Mesendoderm (in vitro differentiated cells): ENCODE data around the gene UBA6.

ENCODE experiments used
- DNase-seq: peaks from one replicate; pipeline ENCODE4 v3.0.0; 2013
- H2AK5ac ChIP-seq: 2 replicates; pipeline ENCODE4 v1.6.1; 2013; ENCODE audit warnings: low read length, inconsistent platforms
- H2BK120ac ChIP-seq: 2 replicates; pipeline ENCODE4 v1.6.1; 2013; ENCODE audit warnings: low read depth, mild to moderate bottlenecking, low read length, moderate library complexity, mixed read lengths
- H2BK15ac ChIP-seq: replicated peaks from 2 replicates; pipeline ENCODE4 v1.6.1; 2013; ENCODE audit warnings: low read depth, mild to moderate bottlenecking, moderate library complexity
- H2BK5ac ChIP-seq: 2 replicates; pipeline ENCODE4 v1.6.1; 2013; ENCODE audit warnings: low read length, inconsistent platforms
- H3K18ac ChIP-seq: 2 replicates; pipeline ENCODE4 v1.6.1; 2013; ENCODE audit warnings: mild to moderate bottlenecking, low read length, mixed read lengths
- H3K23ac ChIP-seq: one replicate; pipeline ENCODE4 v1.6.1; 2013; ENCODE audit warnings: low read length
- H3K27ac ChIP-seq: 2 replicates; pipeline ENCODE4 v1.5.1; 2013; ENCODE audit warnings: low read depth, mild to moderate bottlenecking, inconsistent platforms, low read length, moderate library complexity
- H3K27me3 ChIP-seq: 2 replicates; pipeline ENCODE4 v1.6.1; 2013; ENCODE audit warnings: low read length, control low read depth, mild to moderate bottlenecking, inconsistent platforms; ENCODE audit not compliant: insufficient read depth, poor library complexity
- H3K36me3 ChIP-seq: 2 replicates; pipeline ENCODE4 v1.6.1; 2013; ENCODE audit warnings: low read length, inconsistent platforms; ENCODE audit not compliant: control insufficient read depth, insufficient read depth
- H3K4ac ChIP-seq: one replicate; pipeline ENCODE4 v1.6.1; 2013; ENCODE audit warnings: low read depth, mild to moderate bottlenecking, low read length, moderate library complexity
- H3K4me1 ChIP-seq: 2 replicates; pipeline ENCODE4 v1.6.1; 2013; ENCODE audit warnings: low read depth, low read length, inconsistent platforms; ENCODE audit not compliant: control insufficient read depth
- H3K4me2 ChIP-seq: 2 replicates; pipeline ENCODE4 v1.6.1; 2013; ENCODE audit warnings: low read length
- H3K4me3 ChIP-seq: 2 replicates; pipeline ENCODE4 v1.5.1; 2013; ENCODE audit warnings: mild to moderate bottlenecking, low read length
- H3K56ac ChIP-seq: one replicate; pipeline ENCODE4 v1.6.1; 2013; ENCODE audit warnings: low read length
- H3K79me1 ChIP-seq: 2 replicates; pipeline ENCODE4 v1.6.1; 2013; ENCODE audit warnings: low read length, inconsistent platforms
- H3K79me2 ChIP-seq: 2 replicates; pipeline ENCODE4 v1.6.1; 2013; ENCODE audit warnings: mild to moderate bottlenecking, low read length; ENCODE audit not compliant: control insufficient read depth, insufficient read depth
- H3K9ac ChIP-seq: 2 replicates; pipeline ENCODE4 v1.6.1; 2013; ENCODE audit warnings: low read length, inconsistent platforms
- H4K5ac ChIP-seq: one replicate; pipeline ENCODE4 v1.6.1; 2013; ENCODE audit warnings: low read length
- H4K8ac ChIP-seq: one replicate; pipeline ENCODE4 v1.6.1; 2013; ENCODE audit warnings: low read depth, mild to moderate bottlenecking, control low read depth, low read length, moderate library complexity
- WGBS: extraction: QIAGEN DNeasy Blood & Tissue Kit; methylation state at CpG from one replicate; pipeline ENCODE4 v1.1.7; 2013; ENCODE audit warnings: low lambda C conversion rate, missing lambda C conversion rate; ENCODE audit not compliant: insufficient coverage; ENCODE audit errors: extremely low coverage; 5-methylcytosine and 5-hydroxymethylcytosine counted together

The UBA6 gene

DNA sequence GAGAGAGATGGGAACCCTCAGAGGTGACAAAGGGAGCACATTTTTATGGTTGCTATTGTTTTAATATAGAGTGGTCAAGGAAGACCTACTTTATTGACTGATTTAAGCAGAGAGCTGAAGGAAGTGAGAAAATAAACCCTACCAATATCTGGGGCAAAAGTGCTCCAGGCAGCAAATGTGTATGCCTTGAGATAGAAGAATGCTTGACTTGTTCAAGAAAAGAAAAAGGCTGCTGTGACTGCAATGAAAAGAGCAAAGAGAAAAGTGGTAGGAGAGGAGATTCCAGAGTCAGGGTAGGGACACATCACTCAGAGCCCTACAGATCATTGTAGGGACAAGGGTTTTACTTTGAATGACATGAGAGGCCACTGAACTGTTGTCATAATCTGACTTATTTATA lies 116.5 kb downstream of the UBA6 start:
- no peak for DNase-seq
- H3K4me2 ChIP-seq, result no peak overlapping the region
- H2BK15ac ChIP-seq, result no peak overlapping the region
- H3K27me3 ChIP-seq, result no peaks in the 10 kb centered on the region
- H3K4ac ChIP-seq, result no peak overlapping the region
- H3K79me1 ChIP-seq, result no peaks in the 10 kb centered on the region
- H2BK5ac ChIP-seq, result no peak overlapping the region
- no peak overlapping the region for H2BK120ac ChIP-seq
- H3K27ac ChIP-seq, result no peak overlapping the region
- H3K79me2 ChIP-seq, result no peaks in the 10 kb centered on the region
- H3K56ac ChIP-seq, result no peak overlapping the region
- H4K8ac ChIP-seq, result no peak overlapping the region
- no peaks in the 10 kb centered on the region for H3K4me1 ChIP-seq
- H3K4me3 ChIP-seq, result no peak overlapping the region
- H4K5ac ChIP-seq, result no peak overlapping the region
- no peak overlapping the region for H2AK5ac ChIP-seq
- no peak overlapping the region for H3K9ac ChIP-seq
- H3K23ac ChIP-seq, result no peak overlapping the region
- H3K36me3 ChIP-seq, result no peaks in the 10 kb centered on the region
- H3K18ac ChIP-seq, result no peak overlapping the region

- Histone ChIP-seq H3K4me2 (no peak overlapping the region), H3K79me1 (no peaks in the 10 kb centered on the region), H3K9ac (no peak overlapping the region), H3K18ac (no peak overlapping the region), H2BK15ac (no peak overlapping the region), H3K4me1 (no peaks in the 10 kb centered on the region), H2AK5ac (no peak overlapping the region), H2BK5ac (no peak overlapping the region), H3K23ac (no peak overlapping the region), H4K8ac (no peak overlapping the region), H2BK120ac (no peak overlapping the region), H3K4ac (no peak overlapping the region), H3K79me2 (no peaks in the 10 kb centered on the region), H3K4me3 (no peak overlapping the region), H3K27me3 (no peaks in the 10 kb centered on the region), H3K36me3 (no peaks in the 10 kb centered on the region), H4K5ac (no peak overlapping the region), H3K27ac (no peak overlapping the region), H3K56ac (no peak overlapping the region)
- WGBS, result no CpG with 5 or more reads among the region's 2 CpGs
- no peak for DNase-seq
These were observed 119.0 kb downstream of the UBA6 start for GRCh38 chr4:67581913-67582312.

GRCh38 chr4:67581208-67581857 lies 119.6 kb downstream of the UBA6 start:
- WGBS, result no CpG with 5 or more reads among the region's 8 CpGs

GRCh38 chr4:67580577-67580976 lies 120.4 kb downstream of the UBA6 start:
- no peak overlapping the region for H3K23ac ChIP-seq
- WGBS, result no CpG with 5 or more reads among the region's 3 CpGs
- H2AK5ac ChIP-seq, result no peak overlapping the region
- no peak overlapping the region for H3K4me2 ChIP-seq
- no peaks in the 10 kb centered on the region for H3K4me1 ChIP-seq
- H3K18ac ChIP-seq, result no peak overlapping the region
- H3K4ac ChIP-seq, result no peak overlapping the region
- no peak overlapping the region for H2BK5ac ChIP-seq
- no peaks in the 10 kb centered on the region for H3K79me1 ChIP-seq
- H4K8ac ChIP-seq, result no peak overlapping the region
- no peak overlapping the region for H2BK15ac ChIP-seq
- no peak overlapping the region for H3K9ac ChIP-seq
- H3K79me2 ChIP-seq, result no peaks in the 10 kb centered on the region
- H3K4me3 ChIP-seq, result no peak overlapping the region
- DNase-seq, result no peak
- no peak overlapping the region for H3K27ac ChIP-seq
- H3K56ac ChIP-seq, result no peak overlapping the region
- H3K27me3 ChIP-seq, result no peaks in the 10 kb centered on the region
- no peak overlapping the region for H4K5ac ChIP-seq
- no peak overlapping the region for H2BK120ac ChIP-seq
- H3K36me3 ChIP-seq, result no peaks in the 10 kb centered on the region

More at GRCh38 chr4:67581208-67581857, 119.6 kb downstream of the UBA6 start:
- Histone ChIP-seq H3K56ac (no peak overlapping the region), H4K5ac (no peak overlapping the region), H3K4me3 (no peak overlapping the region), H3K27ac (no peak overlapping the region), H3K4ac (no peak overlapping the region), H2BK120ac (no peak overlapping the region), H4K8ac (no peak overlapping the region), H3K79me1 (no peaks in the 10 kb centered on the region), H3K36me3 (no peaks in the 10 kb centered on the region), H3K4me1 (no peaks in the 10 kb centered on the region), H3K9ac (no peak overlapping the region), H2BK15ac (no peak overlapping the region), H3K79me2 (no peaks in the 10 kb centered on the region), H3K27me3 (no peaks in the 10 kb centered on the region), H2AK5ac (no peak overlapping the region), H3K4me2 (no peak overlapping the region), H2BK5ac (no peak overlapping the region), H3K18ac (no peak overlapping the region), H3K23ac (no peak overlapping the region)
- no peak for DNase-seq

DNA sequence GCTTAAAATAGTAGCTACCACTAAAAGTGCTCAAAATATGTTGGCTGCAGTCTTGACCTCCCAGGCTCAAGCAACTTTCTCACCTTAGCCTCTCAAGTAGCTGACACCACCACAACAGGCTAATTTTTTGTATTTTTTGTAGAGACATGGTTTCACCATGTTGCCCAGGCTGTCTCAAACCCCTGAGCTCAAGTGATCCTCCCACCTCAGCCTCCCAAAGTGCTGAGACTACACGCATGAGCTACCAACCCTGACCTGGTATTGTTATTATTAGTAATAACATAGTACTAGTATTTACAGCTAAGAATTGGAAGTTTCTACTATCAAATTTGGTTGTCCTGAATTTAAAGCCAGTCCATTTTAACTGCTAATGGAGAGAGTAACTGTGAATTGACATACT lies 124.4 kb downstream of the UBA6 start:
- Histone ChIP-seq H2BK15ac (no peak overlapping the region), H4K5ac (no peak overlapping the region), H3K27ac (no peak overlapping the region), H3K4me1 (no peaks in the 10 kb centered on the region), H3K36me3 (no peaks in the 10 kb centered on the region), H3K4me2 (no peak overlapping the region), H3K23ac (no peak overlapping the region), H3K4me3 (no peak overlapping the region), H3K18ac (no peak overlapping the region), H4K8ac (no peak overlapping the region), H2BK5ac (no peak overlapping the region), H2BK120ac (no peak overlapping the region), H2AK5ac (no peak overlapping the region), H3K9ac (no peak overlapping the region), H3K56ac (no peak overlapping the region), H3K79me2 (no peaks in the 10 kb centered on the region), H3K4ac (no peak overlapping the region), H3K79me1 (no peaks in the 10 kb centered on the region), H3K27me3 (no peaks in the 10 kb centered on the region)
- no peak for DNase-seq
- no CpG with 5 or more reads among the region's 1 CpG for WGBS

GRCh38 chr4:67576059-67576466 lies 124.9 kb downstream of the UBA6 start:
- Histone ChIP-seq H3K56ac (no peak overlapping the region), H3K79me1 (no peaks in the 10 kb centered on the region), H3K9ac (no peak overlapping the region), H2BK5ac (no peak overlapping the region), H3K79me2 (no peaks in the 10 kb centered on the region), H3K4ac (no peak overlapping the region), H2BK120ac (no peak overlapping the region), H3K4me2 (no peak overlapping the region), H2AK5ac (no peak overlapping the region), H3K18ac (no peak overlapping the region), H2BK15ac (no peak overlapping the region), H3K4me3 (no peak overlapping the region), H3K27ac (no peak overlapping the region), H4K5ac (no peak overlapping the region), H3K4me1 (no peaks in the 10 kb centered on the region), H3K36me3 (no peaks in the 10 kb centered on the region), H3K27me3 (no peaks in the 10 kb centered on the region), H4K8ac (no peak overlapping the region), H3K23ac (no peak overlapping the region)
- 100% methylated on average over 1 of the region's 4 CpGs for WGBS
- DNase-seq, result no peak
